ENCODE measurements around the gene SLC4A8.
"Not testable (repeated sequence)": the region's sequence is repeated elsewhere in the genome, so short reads cannot be mapped to it uniquely, and the experiment has no call there.

The SLC4A8 gene

DNA sequence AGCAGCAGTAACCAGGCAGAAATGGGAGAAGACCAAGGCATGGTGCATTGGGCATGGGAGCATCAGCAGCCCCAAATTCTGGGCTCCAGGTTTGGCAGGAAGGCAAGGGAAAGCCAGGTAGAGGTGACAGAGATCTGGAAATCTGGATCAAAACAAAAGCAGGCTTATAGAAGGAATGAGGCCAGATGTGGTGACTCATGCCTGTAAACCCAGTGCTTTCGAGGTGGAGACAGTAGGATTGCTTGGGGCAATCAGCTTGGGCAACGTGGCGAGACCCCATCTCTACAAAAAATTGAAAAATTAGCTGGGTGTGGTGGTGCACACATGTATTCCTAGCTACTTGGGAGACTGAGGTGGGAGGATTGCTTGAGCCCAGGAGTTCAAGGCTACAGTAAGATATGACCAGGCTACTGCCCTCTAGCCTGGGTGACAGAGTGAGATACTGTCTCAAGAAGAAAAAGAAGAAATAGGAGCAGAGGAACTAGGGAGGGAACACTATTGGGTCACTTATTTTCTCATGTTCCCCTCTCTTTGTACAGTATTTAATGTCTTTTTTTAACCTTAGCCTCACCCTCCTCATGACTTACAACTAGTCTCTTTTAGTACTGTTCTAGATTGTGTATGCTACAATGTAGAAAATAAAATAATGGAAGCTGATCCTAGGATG lies 25.1 kb downstream of the SLC4A8 start:
- POLR2A ChIA-PET: interaction anchor here (0.5 kb wide), 1 partner anchor 90 kb away, joined by 3 read pairs; no protein-coding TSS in a partner anchor
- no peaks in the 10 kb centered on the region for H3K27me3 ChIP-seq (replicated peaks in 2 of 5; ENCODE audit: control insufficient read depth in 4 of 5, insufficient read depth in 5 of 5, low read length in 4 of 5)
- no peak overlapping the region for H3K4me3 ChIP-seq (ENCODE audit: control insufficient read depth in 1 of 7, extremely low read depth in 1 of 7, insufficient read depth in 4 of 7, low read depth in 2 of 7, low read length in 6 of 7)
- peaks cover 0 to 10% (median 0%) of the 10 kb centered on the region in 4 experiments for H3K4me1 ChIP-seq (ENCODE audit: control extremely low read depth in 1 of 4, control insufficient read depth in 4 of 4, insufficient read depth in 4 of 4, low read length in 3 of 4)
- H3K27ac ChIP-seq (ENCODE audit: insufficient read depth in 1 of 2, low read depth in 1 of 2, low read length in 2 of 2, poor library complexity in 1 of 2, severe bottlenecking in 2 of 2): no peak overlapping the region
- CTCF ChIA-PET: interaction anchor here (1.6 to 1.8 kb wide), 2 partner anchors 12 to 29 kb away, joined by 5 to 6 read pairs; no protein-coding TSS in a partner anchor
- H3K36me3 ChIP-seq (ENCODE audit: control insufficient read depth in 4 of 4, insufficient read depth in 4 of 4, low read length in 3 of 4): peaks cover 0 to 3% (median 0%) of the 10 kb centered on the region in 4 experiments
- 100% methylated on average over 3 of the region's 3 CpGs for WGBS (ENCODE audit: insufficient coverage)
- no peaks in the 10 kb centered on the region for H3K9me3 ChIP-seq (ENCODE audit: control extremely low read depth in 1 of 5, control insufficient read depth in 4 of 5, insufficient read depth in 2 of 5, low read depth in 1 of 5, low read length in 4 of 5)
- no peak for DNase-seq

DNA sequence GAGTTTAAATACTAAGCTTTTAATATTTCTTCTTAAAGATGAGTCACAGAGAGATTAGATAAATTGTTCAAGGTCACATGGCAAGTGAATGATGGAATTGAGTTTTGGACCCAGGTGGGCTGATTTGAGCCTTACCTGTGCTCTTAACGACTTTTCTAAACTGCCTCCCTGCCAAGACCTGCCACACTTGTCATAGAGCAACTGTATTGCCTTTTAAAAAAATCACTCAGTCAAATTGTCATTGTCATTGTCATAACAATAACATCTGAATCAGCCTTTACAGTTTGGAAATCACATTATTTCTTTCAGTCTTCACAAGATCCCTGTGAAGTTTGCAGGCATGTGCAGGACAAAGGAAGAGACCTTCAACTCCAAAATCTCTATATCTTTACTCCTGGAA lies 25.7 kb downstream of the SLC4A8 start:
- Histone ChIP-seq H3K4me1 (ENCODE audit: control extremely low read depth in 1 of 4, control insufficient read depth in 4 of 4, insufficient read depth in 4 of 4, low read length in 3 of 4) (peaks cover 0 to 10% (median 0%) of the 10 kb centered on the region in 4 experiments), H3K9me3 (ENCODE audit: control extremely low read depth in 1 of 5, control insufficient read depth in 4 of 5, insufficient read depth in 2 of 5, low read depth in 1 of 5, low read length in 4 of 5) (no peaks in the 10 kb centered on the region), H3K27me3 (replicated peaks in 2 of 5; ENCODE audit: control insufficient read depth in 4 of 5, insufficient read depth in 5 of 5, low read length in 4 of 5) (no peaks in the 10 kb centered on the region), H3K4me3 (ENCODE audit: control insufficient read depth in 1 of 7, extremely low read depth in 1 of 7, insufficient read depth in 4 of 7, low read depth in 2 of 7, low read length in 6 of 7) (no peak overlapping the region), H3K36me3 (ENCODE audit: control insufficient read depth in 4 of 4, insufficient read depth in 4 of 4, low read length in 3 of 4) (peaks cover 0 to 3% (median 0%) of the 10 kb centered on the region in 4 experiments), H3K27ac (ENCODE audit: insufficient read depth in 1 of 2, low read depth in 1 of 2, low read length in 2 of 2, poor library complexity in 1 of 2, severe bottlenecking in 2 of 2) (no peak overlapping the region)
- POLR2A ChIA-PET: interaction anchor here (0.5 kb wide), 1 partner anchor 91 kb away, joined by 3 read pairs; no protein-coding TSS in a partner anchor
- no peak for DNase-seq
- 100% methylated on average over 1 of the region's 1 CpG for WGBS (ENCODE audit: insufficient coverage)
- CTCF ChIA-PET: interaction anchor here (1.8 kb wide), 1 partner anchor 29 kb away, joined by 5 read pairs; no protein-coding TSS in a partner anchor

DNA sequence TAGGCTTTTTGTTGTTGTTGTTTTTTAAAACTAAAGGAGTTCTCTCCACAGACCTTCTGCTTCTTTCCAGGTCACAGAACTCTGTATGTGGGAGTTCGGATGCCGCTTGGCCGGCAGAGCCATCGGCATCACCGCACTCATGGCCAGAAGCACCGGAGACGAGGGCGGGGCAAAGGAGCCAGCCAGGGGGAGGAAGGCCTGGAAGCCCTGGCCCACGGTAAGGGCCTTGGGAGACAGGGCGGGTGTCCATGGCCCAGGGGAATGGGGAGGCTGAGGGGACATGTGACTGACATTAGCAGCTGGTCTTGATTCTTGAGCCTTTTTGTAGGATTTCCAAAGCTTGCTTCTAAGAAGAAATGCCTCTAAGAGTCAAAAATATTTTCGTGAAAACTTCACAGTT lies 26.2 kb downstream of the SLC4A8 start:
- no peak for DNase-seq
- H3K4me3 ChIP-seq (ENCODE audit: control insufficient read depth in 1 of 7, extremely low read depth in 1 of 7, insufficient read depth in 4 of 7, low read depth in 2 of 7, low read length in 6 of 7): no peak overlapping the region
- no peak overlapping the region for H3K27ac ChIP-seq (ENCODE audit: insufficient read depth in 1 of 2, low read depth in 1 of 2, low read length in 2 of 2, poor library complexity in 1 of 2, severe bottlenecking in 2 of 2)
- no peaks in the 10 kb centered on the region for H3K27me3 ChIP-seq (replicated peaks in 2 of 5; ENCODE audit: control insufficient read depth in 4 of 5, insufficient read depth in 5 of 5, low read length in 4 of 5)
- peaks cover 0 to 10% (median 0%) of the 10 kb centered on the region in 4 experiments for H3K4me1 ChIP-seq (ENCODE audit: control extremely low read depth in 1 of 4, control insufficient read depth in 4 of 4, insufficient read depth in 4 of 4, low read length in 3 of 4)
- peaks cover 0 to 3% (median 0%) of the 10 kb centered on the region in 4 experiments for H3K36me3 ChIP-seq (ENCODE audit: control insufficient read depth in 4 of 4, insufficient read depth in 4 of 4, low read length in 3 of 4)
- ChIA-PET CTCF (interaction anchor here (1.8 kb wide), 1 partner anchor 30 kb away, joined by 5 read pairs; no protein-coding TSS in a partner anchor), POLR2A (no interaction called here)
- H3K9me3 ChIP-seq (ENCODE audit: control extremely low read depth in 1 of 5, control insufficient read depth in 4 of 5, insufficient read depth in 2 of 5, low read depth in 1 of 5, low read length in 4 of 5): no peaks in the 10 kb centered on the region
- 96% methylated on average over 4 of the region's 11 CpGs for WGBS (ENCODE audit: insufficient coverage)

DNA sequence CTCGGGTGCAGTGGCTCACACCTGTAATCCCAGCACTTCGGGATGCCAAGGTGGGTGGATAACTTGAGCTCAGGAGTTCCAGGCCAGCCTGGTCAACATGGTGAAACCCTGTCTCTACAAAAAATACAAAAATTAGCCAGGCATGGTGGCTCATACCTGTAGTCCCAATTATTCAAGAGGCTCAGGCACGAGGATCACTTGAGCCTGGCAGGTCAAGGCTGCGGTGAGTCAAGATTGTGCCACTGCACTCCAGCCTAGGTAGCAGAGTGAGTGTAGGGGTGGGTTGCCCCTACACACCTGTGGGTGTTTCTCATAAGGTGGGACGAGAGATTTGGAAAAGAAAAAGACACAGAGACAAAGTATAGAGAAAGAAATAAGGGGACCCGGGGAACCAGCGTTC lies 29.4 kb downstream of the SLC4A8 start:
- H3K27me3 ChIP-seq (replicated peaks in 2 of 5; ENCODE audit: control insufficient read depth in 4 of 5, insufficient read depth in 5 of 5, low read length in 4 of 5); H3K27ac ChIP-seq (ENCODE audit: insufficient read depth in 1 of 2, low read depth in 1 of 2, low read length in 2 of 2, poor library complexity in 1 of 2, severe bottlenecking in 2 of 2); H3K4me3 ChIP-seq (ENCODE audit: control insufficient read depth in 1 of 7, extremely low read depth in 1 of 7, insufficient read depth in 4 of 7, low read depth in 2 of 7, low read length in 6 of 7); H3K36me3 ChIP-seq (ENCODE audit: control insufficient read depth in 4 of 4, insufficient read depth in 4 of 4, low read length in 3 of 4); H3K4me1 ChIP-seq (ENCODE audit: control extremely low read depth in 1 of 4, control insufficient read depth in 4 of 4, insufficient read depth in 4 of 4, low read length in 3 of 4); POLR2A ChIA-PET; DNase-seq; H3K9me3 ChIP-seq (ENCODE audit: control extremely low read depth in 1 of 5, control insufficient read depth in 4 of 5, insufficient read depth in 2 of 5, low read depth in 1 of 5, low read length in 4 of 5); CTCF ChIA-PET: not testable (repeated sequence)
- 95% methylated on average over 4 of the region's 7 CpGs for WGBS (ENCODE audit: insufficient coverage)

DNA sequence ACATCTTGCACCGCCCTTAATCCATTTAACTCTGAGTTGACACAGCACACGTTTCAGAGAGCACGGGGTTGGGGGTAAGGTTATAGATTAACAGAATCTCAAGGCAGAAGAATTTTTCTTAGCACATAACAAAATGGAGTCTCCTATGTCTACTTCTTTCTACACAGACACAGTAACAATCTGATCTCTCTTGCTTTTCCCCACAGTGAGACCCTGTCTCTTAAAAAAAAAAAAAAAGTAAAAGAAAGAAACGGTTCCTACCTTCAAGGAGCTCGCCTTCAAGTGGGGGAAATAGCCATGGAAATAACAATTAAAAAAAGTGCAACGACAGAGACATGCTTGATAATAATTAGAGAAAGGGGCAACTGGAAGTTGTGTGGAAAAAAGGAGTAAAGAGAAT lies 30.4 kb downstream of the SLC4A8 start:
- CTCF ChIA-PET, POLR2A ChIA-PET: not testable (repeated sequence)
- WGBS (ENCODE audit: insufficient coverage): 100% methylated on average over 1 of the region's 6 CpGs

DNA sequence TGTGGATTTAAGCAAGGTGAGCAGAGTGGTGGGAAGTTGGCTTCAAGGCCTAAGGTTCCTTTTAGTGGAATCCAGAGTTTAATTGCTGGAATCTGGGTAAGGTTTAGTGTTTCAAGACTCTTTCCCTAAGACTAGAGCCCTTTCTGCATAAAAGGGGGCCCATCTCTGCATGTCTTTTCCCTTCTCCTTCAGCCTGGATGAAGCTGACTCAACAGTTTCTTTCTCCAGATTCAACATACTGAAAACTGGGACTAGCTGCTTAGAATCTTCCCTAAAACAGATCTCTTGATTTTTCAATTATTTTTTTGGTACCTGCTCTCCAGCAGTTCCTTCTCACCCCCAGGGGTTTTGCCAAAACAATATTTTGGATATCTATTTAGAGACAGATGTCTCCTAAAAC lies 34.0 kb downstream of the SLC4A8 start:
- POLR2A ChIA-PET: interaction anchor here (0.6 kb wide), 1 partner anchor 37 kb away, joined by 5 read pairs; no protein-coding TSS in a partner anchor
- no peak overlapping the region for H3K4me3 ChIP-seq (ENCODE audit: control insufficient read depth in 1 of 7, extremely low read depth in 1 of 7, insufficient read depth in 4 of 7, low read depth in 2 of 7, low read length in 6 of 7)
- no peak overlapping the region for H3K27ac ChIP-seq (ENCODE audit: insufficient read depth in 1 of 2, low read depth in 1 of 2, low read length in 2 of 2, poor library complexity in 1 of 2, severe bottlenecking in 2 of 2)
- peaks cover 0 to 7% (median 0%) of the 10 kb centered on the region in 4 experiments for H3K36me3 ChIP-seq (ENCODE audit: control insufficient read depth in 4 of 4, insufficient read depth in 4 of 4, low read length in 3 of 4)
- no peak for DNase-seq
- CTCF ChIA-PET: interaction anchor here (0.6 to 1.2 kb wide), 2 partner anchors 38 to 203 kb away, joined by 4 read pairs; no protein-coding TSS in a partner anchor
- no peaks in the 10 kb centered on the region for H3K4me1 ChIP-seq (ENCODE audit: control extremely low read depth in 1 of 4, control insufficient read depth in 4 of 4, insufficient read depth in 4 of 4, low read length in 3 of 4)
- H3K9me3 ChIP-seq (ENCODE audit: control extremely low read depth in 1 of 5, control insufficient read depth in 4 of 5, insufficient read depth in 2 of 5, low read depth in 1 of 5, low read length in 4 of 5): no peaks in the 10 kb centered on the region
- H3K27me3 ChIP-seq (replicated peaks in 2 of 5; ENCODE audit: control insufficient read depth in 4 of 5, insufficient read depth in 5 of 5, low read length in 4 of 5): no peaks in the 10 kb centered on the region

More for the DNA sequence above, 30.4 kb downstream of the SLC4A8 start:
- DNase-seq; H3K4me3 ChIP-seq (ENCODE audit: control insufficient read depth in 1 of 7, extremely low read depth in 1 of 7, insufficient read depth in 4 of 7, low read depth in 2 of 7, low read length in 6 of 7); H3K36me3 ChIP-seq (ENCODE audit: control insufficient read depth in 4 of 4, insufficient read depth in 4 of 4, low read length in 3 of 4); H3K4me1 ChIP-seq (ENCODE audit: control extremely low read depth in 1 of 4, control insufficient read depth in 4 of 4, insufficient read depth in 4 of 4, low read length in 3 of 4); H3K27me3 ChIP-seq (replicated peaks in 2 of 5; ENCODE audit: control insufficient read depth in 4 of 5, insufficient read depth in 5 of 5, low read length in 4 of 5); H3K27ac ChIP-seq (ENCODE audit: insufficient read depth in 1 of 2, low read depth in 1 of 2, low read length in 2 of 2, poor library complexity in 1 of 2, severe bottlenecking in 2 of 2); H3K9me3 ChIP-seq (ENCODE audit: control extremely low read depth in 1 of 5, control insufficient read depth in 4 of 5, insufficient read depth in 2 of 5, low read depth in 1 of 5, low read length in 4 of 5): not testable (repeated sequence)

DNA sequence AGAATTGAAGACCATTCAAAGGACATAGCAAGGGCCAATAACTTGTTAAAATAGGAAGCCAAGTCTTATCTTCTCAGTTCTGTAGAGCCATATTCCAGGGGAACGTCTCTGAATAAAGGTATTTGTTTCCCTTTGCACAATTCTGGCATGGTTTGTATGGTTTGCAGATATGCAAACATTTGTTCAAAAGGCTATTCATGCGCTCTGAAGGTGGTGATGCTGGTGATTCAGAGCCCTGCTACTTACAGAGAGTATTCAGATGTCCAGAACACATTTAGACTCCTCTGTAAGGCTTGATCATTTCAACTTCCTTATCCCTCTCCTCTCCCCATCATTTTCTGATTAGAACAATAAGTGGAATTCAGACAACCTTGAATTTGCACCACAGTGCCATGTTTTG lies 35.9 kb downstream of the SLC4A8 start:
- no peak for DNase-seq
- Histone ChIP-seq H3K4me1 (ENCODE audit: control extremely low read depth in 1 of 4, control insufficient read depth in 4 of 4, insufficient read depth in 4 of 4, low read length in 3 of 4) (no peaks in the 10 kb centered on the region), H3K27ac (ENCODE audit: insufficient read depth in 1 of 2, low read depth in 1 of 2, low read length in 2 of 2, poor library complexity in 1 of 2, severe bottlenecking in 2 of 2) (no peak overlapping the region), H3K36me3 (ENCODE audit: control insufficient read depth in 4 of 4, insufficient read depth in 4 of 4, low read length in 3 of 4) (peaks cover 0 to 6% (median 0%) of the 10 kb centered on the region in 4 experiments), H3K4me3 (ENCODE audit: control insufficient read depth in 1 of 7, extremely low read depth in 1 of 7, insufficient read depth in 4 of 7, low read depth in 2 of 7, low read length in 6 of 7) (no peak overlapping the region), H3K27me3 (replicated peaks in 2 of 5; ENCODE audit: control insufficient read depth in 4 of 5, insufficient read depth in 5 of 5, low read length in 4 of 5) (no peaks in the 10 kb centered on the region), H3K9me3 (ENCODE audit: control extremely low read depth in 1 of 5, control insufficient read depth in 4 of 5, insufficient read depth in 2 of 5, low read depth in 1 of 5, low read length in 4 of 5) (no peaks in the 10 kb centered on the region)
- 100% methylated on average over 2 of the region's 2 CpGs for WGBS (ENCODE audit: insufficient coverage)
- ChIA-PET CTCF (interaction anchor here (0.9 to 1.3 kb wide), 2 partner anchors 9 to 71 kb away, joined by 3 to 4 read pairs; no protein-coding TSS in a partner anchor), POLR2A (no interaction called here)

Data from common myeloid progenitor, CD34-positive (primary cell).